Germinal center (tissue), 1 donor: ENCODE measurements around the gene FAM47E.
"Not testable (repeated sequence)": the region's sequence is repeated elsewhere in the genome, so short reads cannot be mapped to it uniquely, and the experiment has no call there.

Source experiments
- DNase-seq: peaks from one replicate; pipeline ENCODE4 v3.0.0; 2012; ENCODE audit warnings: mixed read lengths, low spot score

FAM47E gene

GRCh38 chr4:76270244-76271175 lies 19.0 kb downstream of the FAM47E start:
- no peak for DNase-seq

- DNase-seq: no peak
These were observed 19.7 kb downstream of the FAM47E start for GRCh38 chr4:76271248-76271647.

GRCh38 chr4:76272073-76272472 lies 20.6 kb downstream of the FAM47E start:
- no peak for DNase-seq

- no peak for DNase-seq
These were observed 21.1 kb downstream of the FAM47E start for GRCh38 chr4:76272582-76272981.

GRCh38 chr4:76272999-76273398 lies 21.5 kb downstream of the FAM47E start:
- no peak for DNase-seq

GRCh38 chr4:76275486-76276124 lies 24.1 kb downstream of the FAM47E start:
- no peak for DNase-seq

- DNase-seq: no peak
These were observed 25.3 kb downstream of the FAM47E start for GRCh38 chr4:76276813-76277212.

- DNase-seq: no peak
These were observed 26.1 kb downstream of the FAM47E start for GRCh38 chr4:76277667-76278066.

- no peak for DNase-seq
These were observed 27.1 kb downstream of the FAM47E start for GRCh38 chr4:76278583-76278982.

- no peak for DNase-seq
These were observed 27.9 kb downstream of the FAM47E start for GRCh38 chr4:76279462-76279861.

- no peak for DNase-seq
These were observed 29.2 kb downstream of the FAM47E start for GRCh38 chr4:76280488-76281441.

GRCh38 chr4:76281594-76281993 lies 30.1 kb downstream of the FAM47E start:
- DNase-seq: not testable (repeated sequence)

GRCh38 chr4:76282941-76283689 lies 31.6 kb downstream of the FAM47E start:
- DNase-seq: no peak

GRCh38 chr4:76283900-76284299 lies 32.4 kb downstream of the FAM47E start:
- DNase-seq: no peak

- not testable (repeated sequence) for DNase-seq
These were observed 36.3 kb downstream of the FAM47E start for GRCh38 chr4:76287811-76288210.

GRCh38 chr4:76292730-76293129 lies 41.2 kb downstream of the FAM47E start:
- no peak for DNase-seq

- DNase-seq: no peak
These were observed 42.3 kb downstream of the FAM47E start for GRCh38 chr4:76293772-76294171.

GRCh38 chr4:76296286-76296820 lies 44.8 kb downstream of the FAM47E start:
- no peak for DNase-seq

GRCh38 chr4:76298227-76298626 lies 46.7 kb downstream of the FAM47E start:
- no peak for DNase-seq

GRCh38 chr4:76300012-76300411 lies 48.5 kb downstream of the FAM47E start:
- no peak for DNase-seq
